Measurements from ENCODE around the gene ATOH8.

Gene ATOH8

GRCh38 chr2:85791704-85792565 lies 38.1 kb downstream of the ATOH8 start:
- H3K27ac ChIP-seq: no peak overlapping the region
- no peak for TF ChIP-seq CTCF (conservative IDR thresholded peaks at IDR 0.05)

GRCh38 chr2:85792783-85793441 lies 39.1 kb downstream of the ATOH8 start:
- no peak for TF ChIP-seq CTCF (conservative IDR thresholded peaks at IDR 0.05)

GRCh38 chr2:85793584-85793983 lies 39.8 kb downstream of the ATOH8 start:
- TF ChIP-seq CTCF (conservative IDR thresholded peaks at IDR 0.05): no peak
- no peak overlapping the region for H3K27ac ChIP-seq

More at GRCh38 chr2:85792783-85793441, 39.1 kb downstream of the ATOH8 start:
- H3K27ac ChIP-seq: no peak overlapping the region

GRCh38 chr2:85794038-85794441 lies 40.2 kb downstream of the ATOH8 start:
- TF ChIP-seq CTCF (conservative IDR thresholded peaks at IDR 0.05): no peak
- H3K27ac ChIP-seq: no peak overlapping the region

- TF ChIP-seq CTCF (conservative IDR thresholded peaks at IDR 0.05): no peak
- H3K27ac ChIP-seq: no peak overlapping the region
These were observed 40.8 kb downstream of the ATOH8 start for GRCh38 chr2:85794491-85795121.

GRCh38 chr2:85795331-85796045 lies 41.7 kb downstream of the ATOH8 start:
- no peak for TF ChIP-seq CTCF (conservative IDR thresholded peaks at IDR 0.05)
- H3K27ac ChIP-seq: no peak overlapping the region

- H3K27ac ChIP-seq: no peak overlapping the region
These were observed 42.2 kb downstream of the ATOH8 start for GRCh38 chr2:85796046-85796340.

More at GRCh38 chr2:85796046-85796340, 42.2 kb downstream of the ATOH8 start:
- no peak for TF ChIP-seq CTCF (conservative IDR thresholded peaks at IDR 0.05)

All from VCaP (cell line).